Measurements from ENCODE around the gene COL27A1.

DNA sequence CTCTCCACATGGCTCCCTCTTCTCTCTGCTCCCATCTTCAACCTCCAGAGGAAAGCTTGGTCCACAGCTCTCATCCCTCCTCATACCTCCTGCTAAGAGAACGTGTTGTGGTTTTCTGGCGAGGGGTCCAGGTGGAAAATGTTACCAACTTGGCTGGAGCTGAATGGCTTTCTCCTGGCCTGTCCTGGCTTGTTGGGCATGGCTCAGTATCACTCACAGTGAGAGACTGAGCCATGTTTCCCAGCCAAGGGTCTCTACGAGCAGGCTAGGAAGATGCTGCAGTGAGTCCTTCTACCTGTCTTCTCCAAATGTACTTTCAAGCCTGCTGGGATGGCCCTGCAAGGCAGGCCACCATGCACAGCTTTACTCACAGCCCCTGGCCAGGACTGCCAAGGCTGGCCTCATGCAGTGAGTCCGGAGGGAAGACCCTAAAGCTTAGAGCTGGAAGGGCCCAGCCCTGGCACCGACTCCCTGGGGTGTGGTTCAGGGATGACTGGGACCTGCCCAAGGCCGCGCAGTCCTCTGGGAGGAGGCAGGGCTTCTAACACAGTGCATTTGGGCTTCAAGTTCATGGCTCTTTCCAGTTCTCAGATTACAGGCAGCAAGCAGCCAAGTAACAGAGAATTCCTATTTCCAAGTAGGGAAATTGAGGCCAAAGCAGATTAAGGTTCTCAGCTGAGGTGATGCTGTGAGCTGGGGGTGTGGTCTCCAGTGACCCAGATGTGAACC lies 59.5 kb downstream of the COL27A1 start:
- TF ChIP-seq POLR2AphosphoS5 (IDR thresholded peaks at IDR 0.05; ENCODE audit: low read depth, low read length) (no peak), POLR2A (IDR thresholded peaks at IDR 0.05; ENCODE audit: low read depth, low read length) (no peak)
